IMR-90 (cell line): ENCODE results near the gene SELENOM. TPM values are rescaled to one million over a fixed set of nuclear protein-coding genes. Genes with fewer than 3 reads are reported as not detected.

Source experiments
- ATAC-seq: fragments of 200-7000 bp; cut with Tn5 transposase; 2 replicates; pipeline ENCODE4 v1.9.1; 2020; ENCODE audit warnings: low read depth, mild to moderate bottlenecking, moderate library complexity
- BruUV-seq: library from RNA; stranded (reverse); fragments of 400-500 nt; replicated peaks from 2 replicates; lab custom pipeline; 2021; lab: Mats Ljungman, UMichigan
- CTCF ChIA-PET: fragments of 300-600 bp; formaldehyde crosslinking; extraction: SDS; loops from one replicate; lab custom pipeline; 2021; ENCODE audit warnings: antibody characterized with exemption; lab: Yijun Ruan, JAX
- POLR2A ChIA-PET: fragments of 300-600 bp; sonication (Branson Sonifier 250); formaldehyde crosslinking; loops from one replicate; lab custom pipeline; 2022; ENCODE audit warnings: antibody characterized with exemption; ENCODE audit not compliant: unreplicated experiment; lab: Charles Lee
- DNase-seq: peaks from one replicate; pipeline ENCODE4 v3.0.0; 2013
- H2AFZ ChIP-seq: replicated peaks from 2 replicates; pipeline ENCODE3; 2013; ENCODE audit warnings: low read length, mild to moderate bottlenecking; ENCODE audit not compliant: poor library complexity
- H2AK5ac ChIP-seq: 2 replicates; pipeline ENCODE4 v1.6.1; 2013; ENCODE audit warnings: low read depth, low read length, inconsistent platforms
- H2AK9ac ChIP-seq: replicated peaks from 2 replicates; pipeline ENCODE3; 2013; ENCODE audit warnings: mild to moderate bottlenecking, low read depth, low read length, moderate library complexity; ENCODE audit not compliant: poor library complexity
- H2BK120ac ChIP-seq: 2 replicates; pipeline ENCODE4 v1.6.1; 2013; ENCODE audit warnings: low read depth, low read length, inconsistent platforms
- H2BK15ac ChIP-seq: 3 replicates; pipeline ENCODE4 v1.6.1; 2013; ENCODE audit warnings: low read depth, low read length, inconsistent platforms
- H2BK20ac ChIP-seq: 2 replicates; pipeline ENCODE4 v1.6.1; 2013; ENCODE audit warnings: low read depth, mild to moderate bottlenecking, inconsistent platforms, low read length, moderate library complexity
- H2BK5ac ChIP-seq: 2 replicates; pipeline ENCODE4 v1.6.1; 2013; ENCODE audit warnings: mild to moderate bottlenecking, low read depth, low read length, inconsistent platforms; ENCODE audit not compliant: poor library complexity, severe bottlenecking
- H3K14ac ChIP-seq: replicated peaks from 2 replicates; pipeline ENCODE4 v1.6.1; 2013; ENCODE audit warnings: low read depth, low read length, inconsistent platforms
- H3K18ac ChIP-seq: 2 replicates; pipeline ENCODE4 v1.6.1; 2013; ENCODE audit warnings: low read depth, low read length, control low read depth
- H3K23ac ChIP-seq: 2 replicates; pipeline ENCODE4 v1.6.1; 2013; ENCODE audit warnings: low read depth, low read length, inconsistent platforms
- H3K27ac ChIP-seq: 2 replicates; pipeline ENCODE4 v1.5.1; 2013; ENCODE audit warnings: mild to moderate bottlenecking, control low read depth, low read length; ENCODE audit not compliant: insufficient read depth
- H3K27me3 ChIP-seq: 2 replicates; pipeline ENCODE4 v1.6.1; 2013; ENCODE audit warnings: low read length; ENCODE audit not compliant: control insufficient read depth, insufficient read depth
- H3K36me3 ChIP-seq: 2 replicates; pipeline ENCODE4 v1.6.1; 2013; ENCODE audit warnings: low read length, mixed read lengths; ENCODE audit not compliant: control insufficient read depth, insufficient read depth
- H3K4ac ChIP-seq: 2 replicates; pipeline ENCODE4 v1.6.1; 2013; ENCODE audit warnings: low read depth, low read length, inconsistent platforms
- H3K4me1 ChIP-seq: 2 replicates; pipeline ENCODE4 v1.6.1; 2013; ENCODE audit warnings: low read length, mixed read lengths; ENCODE audit not compliant: control insufficient read depth, insufficient read depth
- H3K4me2 ChIP-seq: 2 replicates; pipeline ENCODE4 v1.6.1; 2013; ENCODE audit warnings: low read depth, mild to moderate bottlenecking, control low read depth, low read length, moderate library complexity
- H3K4me3 ChIP-seq: 2 replicates; pipeline ENCODE4 v1.5.1; 2013; ENCODE audit warnings: low read depth, mild to moderate bottlenecking, control low read depth, low read length, moderate library complexity; ENCODE audit not compliant: insufficient read depth
- H3K56ac ChIP-seq: 2 replicates; pipeline ENCODE4 v1.6.1; 2013; ENCODE audit warnings: low read length, inconsistent platforms; ENCODE audit not compliant: insufficient read depth; ENCODE audit errors: extremely low read depth
- H3K79me1 ChIP-seq, 2 experiments: 2 replicates each; pipeline ENCODE4 v1.6.1; 2013; ENCODE audit warnings: low read length in 2 of 2, inconsistent platforms in 1 of 2, low read depth in 1 of 2
- H3K9ac ChIP-seq: 2 replicates; pipeline ENCODE4 v1.6.1; 2013; ENCODE audit warnings: low read depth, low read length, control low read depth
- H3K9me1 ChIP-seq: 2 replicates; pipeline ENCODE4 v1.6.1; 2013; ENCODE audit warnings: low read length, inconsistent platforms; ENCODE audit not compliant: insufficient read depth
- H3K9me3 ChIP-seq: 2 replicates; pipeline ENCODE4 v1.6.1; 2013; ENCODE audit warnings: low read length; ENCODE audit not compliant: control insufficient read depth, insufficient read depth
- H4K20me1 ChIP-seq: 2 replicates; pipeline ENCODE4 v1.6.1; 2013; ENCODE audit warnings: low read length, inconsistent platforms; ENCODE audit not compliant: insufficient read depth
- H4K5ac ChIP-seq: 2 replicates; pipeline ENCODE4 v1.6.1; 2013; ENCODE audit warnings: mild to moderate bottlenecking, low read depth, low read length, control low read depth
- H4K8ac ChIP-seq, 2 experiments: 2 replicates each; pipeline ENCODE4 v1.6.1; 2013; ENCODE audit warnings: low read depth in 2 of 2, low read length in 2 of 2, control low read depth in 1 of 2, inconsistent platforms in 1 of 2
- H4K91ac ChIP-seq: 2 replicates; pipeline ENCODE4 v1.6.1; 2013; ENCODE audit warnings: low read depth, low read length, inconsistent platforms; ENCODE audit not compliant: insufficient read depth
- BHLHE40 ChIP-seq: fragments of 150-350 bp; IDR thresholded peaks from 2 replicates; pipeline ENCODE4 v1.6.1; 2016; ENCODE audit warnings: mild to moderate bottlenecking, low read depth, low read length
- CEBPB ChIP-seq: IDR thresholded peaks from 2 replicates; pipeline ENCODE4 v1.6.1; 2012; ENCODE audit warnings: low read depth, low read length, improper control_type of control experiment
- CHD1 ChIP-seq: IDR thresholded peaks from 2 replicates; pipeline ENCODE4 v1.6.1; 2012; ENCODE audit warnings: low read depth, low read length, improper control_type of control experiment
- CTCF ChIP-seq: conservative IDR thresholded peaks from 2 replicates; pipeline ENCODE4 v1.5.1; 2012; ENCODE audit warnings: mild to moderate bottlenecking, low read depth, low read length, improper control_type of control experiment
- FOS ChIP-seq: fragments of 150-350 bp; IDR thresholded peaks from 2 replicates; pipeline ENCODE4 v1.6.1; 2016; ENCODE audit warnings: low read depth, low read length
- MAFK ChIP-seq: IDR thresholded peaks from 2 replicates; pipeline ENCODE4 v1.6.1; 2012; ENCODE audit warnings: low read depth, low read length, improper control_type of control experiment
- MAZ ChIP-seq: IDR thresholded peaks from 2 replicates; pipeline ENCODE4 v1.6.1; 2012; ENCODE audit warnings: low read depth, mild to moderate bottlenecking, low read length, improper control_type of control experiment, moderate library complexity, borderline replicate concordance
- MXI1 ChIP-seq: IDR thresholded peaks from 2 replicates; pipeline ENCODE4 v1.6.1; 2012; ENCODE audit warnings: low read depth, mild to moderate bottlenecking, low read length, moderate library complexity, borderline replicate concordance
- NFE2L2 ChIP-seq: fragments of 150-350 bp; IDR thresholded peaks from 2 replicates; pipeline ENCODE4 v1.6.1; 2016; ENCODE audit warnings: low read depth, mild to moderate bottlenecking, low read length
- POLR2A ChIP-seq: IDR thresholded peaks from 2 replicates; pipeline ENCODE4 v1.6.1; 2012; ENCODE audit warnings: mild to moderate bottlenecking, low read depth, low read length
- RAD21 ChIP-seq: IDR thresholded peaks from 2 replicates; pipeline ENCODE4 v1.6.1; 2012; ENCODE audit warnings: low read length, improper control_type of control experiment
- RCOR1 ChIP-seq: IDR thresholded peaks from 2 replicates; pipeline ENCODE4 v1.6.1; 2012; ENCODE audit warnings: mild to moderate bottlenecking, low read length, improper control_type of control experiment; ENCODE audit not compliant: insufficient replicate concordance
- RFX5 ChIP-seq: IDR thresholded peaks from 2 replicates; pipeline ENCODE4 v1.8.0; 2012; ENCODE audit warnings: low read depth, mild to moderate bottlenecking, low read length, moderate library complexity
- SMC3 ChIP-seq: fragments of 150-350 bp; IDR thresholded peaks from 2 replicates; pipeline ENCODE4 v1.6.1; 2016; ENCODE audit warnings: low read depth, mild to moderate bottlenecking, antibody characterized with exemption, low read length, moderate library complexity
- WGBS, 2 experiments: methylation state at CpG; one replicate each; pipeline versions ENCODE4 v1.1.5 to v1.1.7; 2013; ENCODE audit warnings: missing lambda C conversion rate in 2 of 2; ENCODE audit not compliant: insufficient read length in 1 of 2; ENCODE audit errors: extremely low coverage in 2 of 2; 5-methylcytosine and 5-hydroxymethylcytosine counted together
- dilution Hi-C: fragments of 300-500 bp; cut with HindIII; formaldehyde crosslinking; loops from one replicate; pipeline ENCODE4 v1.14.3; 2018; ENCODE audit warnings: low sequenced_read_pairs; ENCODE audit not compliant: unreplicated experiment
- in situ Hi-C: fragments of 300-500 bp; cut with MboI; formaldehyde crosslinking; loops from 3 replicates; pipeline ENCODE4 v1.14.3; 2019; ENCODE audit warnings: low sequenced_read_pairs, inconsistent platforms, mixed read lengths
- intact Hi-C: fragments of 100-400 bp; cut with micrococcal nuclease; formaldehyde crosslinking; loops from 2 replicates; pipeline ENCODE4 v1.10.0; 2022
- polyA plus RNA-seq, 3 experiments: library from polyadenylated mRNA; depleted of rRNA; stranded (reverse); fragments of >200 nt; gene quantifications; 2 replicates each; pipeline ENCODE4 v1.2.3, GENCODE V29; 2012; ENCODE audit warnings: low replicate concordance in 1 of 3
- total RNA-seq: library from RNA; depleted of rRNA; stranded (reverse); fragments of >200 nt; gene quantifications from 2 replicates; pipeline ENCODE4 v1.2.3, GENCODE V29; 2012
- TF ChIP-seq, protein P1 (sequence below): fragments of 150-350 bp; IDR thresholded peaks from 2 replicates; pipeline ENCODE4 v1.6.1; 2016; ENCODE audit warnings: low read depth, mild to moderate bottlenecking, low read length, moderate library complexity, borderline replicate concordance

The SELENOM gene
- total and polyA plus RNA-seq, 2 of the 4 experiments (the other 2 are of a cell fraction) = 46.2 to 270 TPM

- ChIA-PET CTCF (no interaction called here), POLR2A (no interaction called here)
- no peak for DNase-seq
- H3K9me1 ChIP-seq = no peaks in the 10 kb centered on the region; the same call in 1 of the 2 replicates
- H3K27ac ChIP-seq = no peak overlapping the region; the same call in 1 of the 2 replicates
- H2AK9ac ChIP-seq = peak overlapping the region; percentile 47
- H3K18ac ChIP-seq = no peak overlapping the region
- H2BK5ac ChIP-seq = no peak overlapping the region
- H2BK120ac ChIP-seq = 0 out of 2 replicates have a peak overlapping the region, but pooled peaks have one; percentile 26
- no peaks in the 10 kb centered on the region for H3K9me3 ChIP-seq
- intact Hi-C loops = no loop called here
- peak overlapping the region; percentile 97 for H2AFZ ChIP-seq
- peak overlapping the region; percentile 49 to 67; a peak in 2 of 4 replicates for H4K8ac ChIP-seq
- peaks cover 5% of the 10 kb centered on the region for H3K4me1 ChIP-seq
- dilution Hi-C loops = no loop called here
- no peak overlapping the region for H3K56ac ChIP-seq
- H3K9ac ChIP-seq = peak overlapping the region; percentile 74
- no peak overlapping the region for H3K23ac ChIP-seq
- BruUV-seq = no TSS peak
- ATAC-seq = no peak
- 35% methylated on average over 2 of the region's 4 CpGs; no CpG with 5 or more reads in 1 of the 2 experiments for WGBS, 2 experiments
- peaks cover 0 to 4% of the 10 kb centered on the region in 2 experiments; a peak in 1 of 4 replicates for H3K79me1 ChIP-seq
- H4K20me1 ChIP-seq = no peaks in the 10 kb centered on the region
- H2AK5ac ChIP-seq = 0 out of 2 replicates have a peak overlapping the region, but pooled peaks have one; percentile 21
- H3K36me3 ChIP-seq = no peaks in the 10 kb centered on the region
- H4K5ac ChIP-seq = peak overlapping the region; percentile 57; the same call in 1 of the 2 replicates
- in situ Hi-C loops = no loop called here
- peak overlapping the region; percentile 77 for H3K4me2 ChIP-seq
- H2BK20ac ChIP-seq = no peak overlapping the region
- no peak overlapping the region for H2BK15ac ChIP-seq
- TF ChIP-seq, protein P1, sequence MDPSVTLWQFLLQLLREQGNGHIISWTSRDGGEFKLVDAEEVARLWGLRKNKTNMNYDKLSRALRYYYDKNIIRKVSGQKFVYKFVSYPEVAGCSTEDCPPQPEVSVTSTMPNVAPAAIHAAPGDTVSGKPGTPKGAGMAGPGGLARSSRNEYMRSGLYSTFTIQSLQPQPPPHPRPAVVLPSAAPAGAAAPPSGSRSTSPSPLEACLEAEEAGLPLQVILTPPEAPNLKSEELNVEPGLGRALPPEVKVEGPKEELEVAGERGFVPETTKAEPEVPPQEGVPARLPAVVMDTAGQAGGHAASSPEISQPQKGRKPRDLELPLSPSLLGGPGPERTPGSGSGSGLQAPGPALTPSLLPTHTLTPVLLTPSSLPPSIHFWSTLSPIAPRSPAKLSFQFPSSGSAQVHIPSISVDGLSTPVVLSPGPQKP = no peak
- TF ChIP-seq CHD1 (no peak), RFX5 (no peak), FOS (no peak), MAZ (no peak), CTCF (no peak), NFE2L2 (no peak), BHLHE40 (no peak), POLR2A (no peak), MAFK (no peak), RCOR1 (no peak), SMC3 (no peak), MXI1 (no peak), RAD21 (no peak), CEBPB (no peak)
- peak overlapping the region; percentile 65 for H3K14ac ChIP-seq
- peak overlapping the region; percentile 67 for H3K4ac ChIP-seq
- peak overlapping the region; percentile 51 for H4K91ac ChIP-seq
- H3K27me3 ChIP-seq = no peaks in the 10 kb centered on the region; the same call in 1 of the 2 replicates
- peak overlapping the region; percentile 52 for H3K4me3 ChIP-seq
Observed at GRCh38 chr22:31123292-31123602, 15.9 kb upstream of the SELENOM start.
